Bone marrow (tissue), 2 donors: ENCODE results near the gene SRXN1.

ENCODE experiments used
- DNase-seq, 2 donors: peaks; one replicate each; lab custom pipeline; 2025; lab: John Stamatoyannopoulos, UW

The SRXN1 gene

GRCh38 chr20:635893-636338, 17.1 kb downstream of the SRXN1 start:
- no peak for DNase-seq

- DNase-seq = no peak
Measured at GRCh38 chr20:635028-635892, 17.7 kb downstream of the SRXN1 start.

- DNase-seq = no peak
Measured at GRCh38 chr20:634148-634925, 18.7 kb downstream of the SRXN1 start.

- DNase-seq = no peak
Measured at GRCh38 chr20:631101-631500, 21.9 kb downstream of the SRXN1 start.

GRCh38 chr20:626579-626978, 26.4 kb downstream of the SRXN1 start:
- no peak for DNase-seq

- DNase-seq = peak in 1 of 2 donors; percentile 70
Measured at GRCh38 chr20:625360-625932, 27.6 kb downstream of the SRXN1 start.

GRCh38 chr20:623704-624103, 29.3 kb downstream of the SRXN1 start:
- no peak for DNase-seq

- DNase-seq = no peak
Measured at GRCh38 chr20:623021-623420, 30.0 kb downstream of the SRXN1 start.

GRCh38 chr20:622161-622560, 30.8 kb downstream of the SRXN1 start:
- DNase-seq = no peak

GRCh38 chr20:621125-621756, 31.8 kb downstream of the SRXN1 start:
- no peak for DNase-seq

- DNase-seq = no peak
Measured at GRCh38 chr20:620246-620645, 32.8 kb downstream of the SRXN1 start.

GRCh38 chr20:618980-619379, 34.0 kb downstream of the SRXN1 start:
- no peak for DNase-seq

GRCh38 chr20:617934-618690, 34.9 kb downstream of the SRXN1 start:
- no peak for DNase-seq

GRCh38 chr20:615514-615913, 37.5 kb downstream of the SRXN1 start:
- DNase-seq = no peak

- no peak for DNase-seq
Measured at GRCh38 chr20:611843-612185, 41.2 kb downstream of the SRXN1 start.

- DNase-seq = no peak
Measured at GRCh38 chr20:611047-611842, 41.8 kb downstream of the SRXN1 start.

- DNase-seq = no peak
Measured at GRCh38 chr20:610130-611046, 42.6 kb downstream of the SRXN1 start, which contains the start of gene TCF15. TSS of gene TCF15 (minus strand) at chr20:610309. CDS start at chr20:610237, 72 bp downstream.

- DNase-seq = no peak
Measured at GRCh38 chr20:609371-609964, 43.5 kb downstream of the SRXN1 start.

- DNase-seq = no peak
Measured at GRCh38 chr20:608970-609369, 44.0 kb downstream of the SRXN1 start.
